ENCODE measurements around the gene PLPPR5.

PLPPR5 gene

GRCh38 chr1:98988904-98989555 is 15.6 kb downstream of the PLPPR5 start:
- DNase-seq = no peak
- TF ChIP-seq POLR2A (IDR thresholded peaks at IDR 0.05; ENCODE audit: low read length) (no peak), GATA1 (IDR thresholded peaks at IDR 0.05; ENCODE audit: low read depth, low read length) (no peak)

- DNase-seq = no peak
- TF ChIP-seq GATA1 (IDR thresholded peaks at IDR 0.05; ENCODE audit: low read depth, low read length) (no peak), POLR2A (IDR thresholded peaks at IDR 0.05; ENCODE audit: low read length) (no peak)
These were observed 19.0 kb downstream of the PLPPR5 start for GRCh38 chr1:98985687-98986086.

GRCh38 chr1:98981917-98982513 is 22.6 kb downstream of the PLPPR5 start:
- TF ChIP-seq POLR2A (IDR thresholded peaks at IDR 0.05; ENCODE audit: low read length) (no peak), GATA1 (IDR thresholded peaks at IDR 0.05; ENCODE audit: low read depth, low read length) (no peak)
- no peak for DNase-seq

- TF ChIP-seq POLR2A (IDR thresholded peaks at IDR 0.05; ENCODE audit: low read length) (no peak), GATA1 (IDR thresholded peaks at IDR 0.05; ENCODE audit: low read depth, low read length) (no peak)
- DNase-seq = no peak
These were observed 25.2 kb downstream of the PLPPR5 start for GRCh38 chr1:98979463-98979862.

- no peak for DNase-seq
- TF ChIP-seq GATA1 (IDR thresholded peaks at IDR 0.05; ENCODE audit: low read depth, low read length) (no peak), POLR2A (IDR thresholded peaks at IDR 0.05; ENCODE audit: low read length) (no peak)
These were observed 28.9 kb downstream of the PLPPR5 start for GRCh38 chr1:98975810-98976209.

- no peak for DNase-seq
- TF ChIP-seq POLR2A (IDR thresholded peaks at IDR 0.05; ENCODE audit: low read length) = no peak
- TF ChIP-seq GATA1 (IDR thresholded peaks at IDR 0.05; ENCODE audit: low read depth, low read length) = no peak
These were observed 29.5 kb downstream of the PLPPR5 start for GRCh38 chr1:98975113-98975512.

GRCh38 chr1:98969798-98970490 is 34.7 kb downstream of the PLPPR5 start:
- DNase-seq = no peak
- TF ChIP-seq GATA1 (IDR thresholded peaks at IDR 0.05; ENCODE audit: low read depth, low read length) (no peak), POLR2A (IDR thresholded peaks at IDR 0.05; ENCODE audit: low read length) (no peak)

GRCh38 chr1:98967122-98967521 is 37.5 kb downstream of the PLPPR5 start:
- no peak for TF ChIP-seq GATA1 (IDR thresholded peaks at IDR 0.05; ENCODE audit: low read depth, low read length)
- TF ChIP-seq POLR2A (IDR thresholded peaks at IDR 0.05; ENCODE audit: low read length) = no peak
- DNase-seq = no peak

GRCh38 chr1:98965394-98965793 is 39.3 kb downstream of the PLPPR5 start:
- TF ChIP-seq POLR2A (IDR thresholded peaks at IDR 0.05; ENCODE audit: low read length) (no peak), GATA1 (IDR thresholded peaks at IDR 0.05; ENCODE audit: low read depth, low read length) (no peak)

GRCh38 chr1:98964198-98964597 is 40.5 kb downstream of the PLPPR5 start:
- DNase-seq = no peak
- no peak for TF ChIP-seq POLR2A (IDR thresholded peaks at IDR 0.05; ENCODE audit: low read length)
- no peak for TF ChIP-seq GATA1 (IDR thresholded peaks at IDR 0.05; ENCODE audit: low read depth, low read length)

More at GRCh38 chr1:98965394-98965793, 39.3 kb downstream of the PLPPR5 start:
- no peak for DNase-seq

GRCh38 chr1:98963064-98963758 is 41.5 kb downstream of the PLPPR5 start:
- no peak for TF ChIP-seq GATA1 (IDR thresholded peaks at IDR 0.05; ENCODE audit: low read depth, low read length)
- no peak for TF ChIP-seq POLR2A (IDR thresholded peaks at IDR 0.05; ENCODE audit: low read length)
- DNase-seq = no peak

- TF ChIP-seq POLR2A (IDR thresholded peaks at IDR 0.05; ENCODE audit: low read length) = no peak
- no peak for TF ChIP-seq GATA1 (IDR thresholded peaks at IDR 0.05; ENCODE audit: low read depth, low read length)
- DNase-seq = no peak
These were observed 42.5 kb downstream of the PLPPR5 start for GRCh38 chr1:98962156-98962555.

GRCh38 chr1:98949621-98950020 is 55.0 kb downstream of the PLPPR5 start:
- TF ChIP-seq GATA1 (IDR thresholded peaks at IDR 0.05; ENCODE audit: low read depth, low read length) (no peak), POLR2A (IDR thresholded peaks at IDR 0.05; ENCODE audit: low read length) (no peak)
- no peak for DNase-seq

GRCh38 chr1:98949166-98949565 is 55.5 kb downstream of the PLPPR5 start:
- no peak for TF ChIP-seq POLR2A (IDR thresholded peaks at IDR 0.05; ENCODE audit: low read length)
- TF ChIP-seq GATA1 (IDR thresholded peaks at IDR 0.05; ENCODE audit: low read depth, low read length) = no peak
- no peak for DNase-seq

All from erythroblast (primary cell).